Right kidney (tissue), 1 donor: ENCODE measurements around the gene RRAGA.
"Not testable (repeated sequence)": the region's sequence is repeated elsewhere in the genome, so short reads cannot be mapped to it uniquely, and the experiment has no call there.

Experiments
- DNase-seq: peaks from one replicate; pipeline ENCODE4 v3.0.0-alpha.2; 2016

RRAGA gene

GRCh38 chr9:19074229-19074628, 25.0 kb downstream of the RRAGA start:
- DNase-seq, result no peak

- no peak for DNase-seq
Observed at GRCh38 chr9:19074836-19075235, 25.6 kb downstream of the RRAGA start.

- DNase-seq, result no peak
Observed at GRCh38 chr9:19085295-19085694, 36.1 kb downstream of the RRAGA start.

DNA sequence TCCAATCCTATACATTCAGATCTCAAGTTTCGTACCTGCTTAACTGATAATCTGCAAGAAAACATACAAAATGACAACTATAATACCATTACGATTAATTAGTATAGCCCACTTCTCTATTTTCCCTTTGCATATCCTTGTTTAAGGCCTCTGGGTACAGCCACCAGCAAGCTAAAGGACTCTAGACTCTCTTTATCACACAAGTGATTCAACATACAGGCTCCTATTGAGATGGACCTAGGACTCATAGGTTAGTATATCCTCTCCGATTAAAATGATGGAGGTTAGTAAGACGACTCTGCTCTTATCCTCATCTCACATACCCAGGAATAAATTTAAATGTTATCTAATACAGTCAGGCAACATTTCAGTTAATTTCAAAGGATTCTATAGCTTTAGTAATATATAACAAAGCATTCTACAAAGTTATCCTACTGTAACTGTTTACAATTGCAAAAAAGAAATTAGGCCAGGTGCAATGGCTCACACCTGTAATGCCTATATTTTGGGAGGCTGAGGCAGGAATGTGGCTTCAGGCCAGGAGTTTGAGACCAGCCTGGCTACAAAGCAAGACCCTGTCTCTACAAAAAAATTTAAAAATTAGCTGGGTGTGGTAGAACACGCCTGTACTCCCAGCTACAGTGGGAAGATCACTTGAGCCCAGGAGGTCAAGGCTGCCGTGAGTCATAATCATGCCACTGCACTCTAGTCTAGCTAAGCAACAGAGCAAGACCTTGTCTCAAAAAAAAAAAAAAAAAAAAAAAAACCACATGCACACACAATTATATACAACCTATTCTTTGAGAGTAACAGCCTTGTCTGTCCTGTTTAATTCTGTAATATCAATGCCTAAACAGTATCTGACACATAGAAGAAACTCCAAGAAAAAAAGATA, 38.1 kb downstream of the RRAGA start:
- no peak for DNase-seq

DNA sequence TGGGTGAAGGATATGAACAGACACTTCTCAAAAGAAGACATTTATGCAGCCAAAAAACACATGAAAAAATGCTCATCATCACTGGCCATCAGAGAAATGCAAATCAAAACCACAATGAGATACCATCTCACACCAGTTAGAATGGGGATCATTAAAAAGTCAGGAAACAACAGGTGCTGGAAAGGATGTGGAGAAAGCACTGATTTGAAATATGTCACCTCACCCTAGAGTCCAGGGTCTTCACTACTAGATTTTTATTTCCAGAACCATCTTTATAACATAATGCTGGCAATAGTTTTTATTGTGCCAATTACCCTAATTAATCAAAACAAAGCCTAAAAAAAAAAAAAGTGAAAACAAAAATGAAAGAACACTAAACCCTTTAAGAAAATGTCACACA, 48.2 kb downstream of the RRAGA start:
- not testable (repeated sequence) for DNase-seq
